Tibial artery (tissue), 4 donors: ENCODE results near the gene PPIH.

ENCODE experiments used
- DNase-seq, 2 donors: peaks; one replicate each; pipeline ENCODE4 v3.0.0-alpha.2; 2019
- H3K27ac ChIP-seq, 2 donors: fragments of 200-600 bp; sonication (generic) in 1 of 2; 1 replicate in 1 of 2; 2 replicates in 1 of 2; pipeline ENCODE4 v1.5.1; 2018 to 2019; ENCODE audit warnings: mild to moderate bottlenecking in 1 of 2
- H3K27me3 ChIP-seq, 2 donors: fragments of 200-600 bp; sonication (generic) in 1 of 2; one replicate each; pipeline versions ENCODE4 v1.5.1 to v1.6.0; 2016 to 2019
- H3K36me3 ChIP-seq, 3 donors: fragments of 200-600 bp; sonication (generic) in 2 of 3; one replicate each; pipeline ENCODE4 v1.5.1; 2016 to 2019; ENCODE audit warnings: mild to moderate bottlenecking in 2 of 3
- H3K4me1 ChIP-seq, 4 donors: fragments of 200-600 bp; sonication (generic) in 2 of 4; 1 replicate in 3 of 4; 2 replicates in 1 of 4; pipeline ENCODE4 v1.5.1; 2016 to 2019
- H3K4me3 ChIP-seq, 2 donors: fragments of 200-600 bp; sonication (generic) in 1 of 2; 1 replicate in 1 of 2; 2 replicates in 1 of 2; pipeline ENCODE4 v1.5.1; 2018 to 2019; ENCODE audit warnings: mild to moderate bottlenecking in 2 of 2
- H3K9me3 ChIP-seq, 3 donors: fragments of 200-600 bp; sonication (generic) in 1 of 3; one replicate each; pipeline ENCODE4 v1.5.1; 2016 to 2019
- intact Hi-C: fragments of 100-400 bp; cut with DNase I; formaldehyde crosslinking; loops from one replicate; pipeline ENCODE4 v1.15.0; 2023; ENCODE audit warnings: low total_unique reads
- TF ChIP-seq, protein P1 (sequence below), 2 experiments: fragments of 200-600 bp in 1 of 2; fragments of 450-650 bp in 1 of 2; IDR thresholded peaks; one replicate each; pipeline ENCODE4 v1.5.1; 2017 to 2019; ENCODE audit warnings: antibody characterized with exemption in 2 of 2, mild to moderate bottlenecking in 1 of 2, moderate library complexity in 1 of 2

Gene PPIH

GRCh38 chr1:42691157-42691498 is 32.9 kb downstream of the PPIH start:
- Histone ChIP-seq H3K4me3 (no peak overlapping the region), H3K9me3 (no peaks in the 10 kb centered on the region)
- TF ChIP-seq, protein P1, sequence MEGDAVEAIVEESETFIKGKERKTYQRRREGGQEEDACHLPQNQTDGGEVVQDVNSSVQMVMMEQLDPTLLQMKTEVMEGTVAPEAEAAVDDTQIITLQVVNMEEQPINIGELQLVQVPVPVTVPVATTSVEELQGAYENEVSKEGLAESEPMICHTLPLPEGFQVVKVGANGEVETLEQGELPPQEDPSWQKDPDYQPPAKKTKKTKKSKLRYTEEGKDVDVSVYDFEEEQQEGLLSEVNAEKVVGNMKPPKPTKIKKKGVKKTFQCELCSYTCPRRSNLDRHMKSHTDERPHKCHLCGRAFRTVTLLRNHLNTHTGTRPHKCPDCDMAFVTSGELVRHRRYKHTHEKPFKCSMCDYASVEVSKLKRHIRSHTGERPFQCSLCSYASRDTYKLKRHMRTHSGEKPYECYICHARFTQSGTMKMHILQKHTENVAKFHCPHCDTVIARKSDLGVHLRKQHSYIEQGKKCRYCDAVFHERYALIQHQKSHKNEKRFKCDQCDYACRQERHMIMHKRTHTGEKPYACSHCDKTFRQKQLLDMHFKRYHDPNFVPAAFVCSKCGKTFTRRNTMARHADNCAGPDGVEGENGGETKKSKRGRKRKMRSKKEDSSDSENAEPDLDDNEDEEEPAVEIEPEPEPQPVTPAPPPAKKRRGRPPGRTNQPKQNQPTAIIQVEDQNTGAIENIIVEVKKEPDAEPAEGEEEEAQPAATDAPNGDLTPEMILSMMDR (IDR thresholded peaks at IDR 0.05): no peak

DNA sequence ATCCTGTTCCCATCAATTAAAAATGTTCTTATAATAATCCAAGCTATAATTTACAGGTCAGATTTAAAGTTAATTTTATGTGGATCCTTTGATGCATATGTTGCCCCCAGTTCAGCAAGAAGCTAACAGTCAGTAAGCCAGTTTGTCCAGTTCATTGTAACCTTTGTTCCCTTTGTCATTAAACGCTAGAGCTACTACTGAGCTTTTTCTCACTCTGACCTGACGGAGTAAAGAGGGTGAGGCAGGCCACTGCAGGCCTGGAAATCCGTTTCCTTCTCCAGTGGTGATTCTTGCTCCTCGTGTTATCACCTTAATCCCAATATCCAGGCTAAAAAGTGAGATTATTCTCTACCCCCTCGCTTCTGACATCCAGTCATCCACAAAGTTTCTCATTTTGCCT is 34.2 kb downstream of the PPIH start:
- TF ChIP-seq, protein P1 (IDR thresholded peaks at IDR 0.05): no peak
- Histone ChIP-seq H3K4me3 (no peak overlapping the region), H3K27ac (no peak overlapping the region), H3K36me3 (peaks cover 13 to 20% (median 16%) of the 10 kb centered on the region in 3 donors), H3K27me3 (no peaks in the 10 kb centered on the region), H3K4me1 (peaks cover 0 to 61% (median 12%) of the 10 kb centered on the region in 4 donors), H3K9me3 (no peaks in the 10 kb centered on the region)
- DNase-seq: no peak
- intact Hi-C loops: no loop called here

More at GRCh38 chr1:42691157-42691498, 32.9 kb downstream of the PPIH start:
- Histone ChIP-seq H3K36me3 (peaks cover 0 to 7% (median 4%) of the 10 kb centered on the region in 3 donors), H3K27me3 (no peaks in the 10 kb centered on the region), H3K4me1 (peaks cover 0 to 75% (median 20%) of the 10 kb centered on the region in 4 donors), H3K27ac (no peak overlapping the region)
- intact Hi-C loops: no loop called here
- DNase-seq: no peak

GRCh38 chr1:42692911-42693310 is 34.7 kb downstream of the PPIH start:
- no peak overlapping the region for H3K27ac ChIP-seq
- H3K4me1 ChIP-seq: peaks cover 0 to 57% (median 12%) of the 10 kb centered on the region in 4 donors
- H3K9me3 ChIP-seq: no peaks in the 10 kb centered on the region
- TF ChIP-seq, protein P1 (IDR thresholded peaks at IDR 0.05): no peak
- no peaks in the 10 kb centered on the region for H3K27me3 ChIP-seq
- intact Hi-C loops: no loop called here
- no peak for DNase-seq
- peaks cover 18 to 24% (median 21%) of the 10 kb centered on the region in 3 donors for H3K36me3 ChIP-seq
- no peak overlapping the region for H3K4me3 ChIP-seq

- peaks cover 65 to 76% (median 74%) of the 10 kb centered on the region in 3 donors for H3K36me3 ChIP-seq
These were observed 40.0 kb downstream of the PPIH start for GRCh38 chr1:42698081-42698813.

DNA sequence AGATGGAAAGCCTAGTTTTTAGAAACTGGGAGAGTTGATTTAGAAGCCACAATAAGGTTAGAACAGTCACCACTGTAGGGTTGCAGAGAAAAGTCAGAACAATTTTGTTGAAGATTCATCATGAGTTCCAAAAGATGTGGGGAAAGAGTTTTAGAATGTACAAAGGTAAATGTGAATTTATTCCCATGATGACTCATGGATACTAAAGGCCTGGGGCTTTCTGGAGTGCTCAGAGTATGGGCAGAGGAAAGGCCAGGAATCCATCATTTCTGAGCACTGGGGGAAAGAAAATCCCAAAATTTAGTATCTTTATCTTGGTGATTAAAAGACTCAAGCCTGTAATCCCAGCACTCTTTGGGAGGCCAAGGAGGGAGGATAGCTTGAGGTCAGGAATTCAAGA is 41.8 kb downstream of the PPIH start:
- DNase-seq: no peak
- Histone ChIP-seq H3K27ac (no peak overlapping the region), H3K4me1 (no peaks in the 10 kb centered on the region), H3K27me3 (no peaks in the 10 kb centered on the region), H3K9me3 (no peaks in the 10 kb centered on the region), H3K4me3 (no peak overlapping the region), H3K36me3 (peaks cover 80 to 91% (median 86%) of the 10 kb centered on the region in 3 donors)
- TF ChIP-seq, protein P1 (IDR thresholded peaks at IDR 0.05): no peak
- intact Hi-C loops: no loop called here

More at GRCh38 chr1:42698081-42698813, 40.0 kb downstream of the PPIH start:
- H3K4me3 ChIP-seq: no peak overlapping the region
- DNase-seq: no peak
- no peaks in the 10 kb centered on the region for H3K9me3 ChIP-seq
- no peak overlapping the region for H3K27ac ChIP-seq
- peaks cover 0 to 6% (median 0%) of the 10 kb centered on the region in 4 donors for H3K4me1 ChIP-seq
- no peaks in the 10 kb centered on the region for H3K27me3 ChIP-seq
- intact Hi-C loops: no loop called here
- TF ChIP-seq, protein P1 (IDR thresholded peaks at IDR 0.05): no peak
